ENCODE measurements around the gene OR52B4. TPM values are rescaled to one million over a fixed set of nuclear protein-coding genes. Genes with fewer than 3 reads are reported as not detected.

OR52B4 gene
- total and polyA plus RNA-seq, 2 of the 8 experiments (the other 6 are each of a cell fraction or from before 2014, with no cell fraction given): not detected

DNA sequence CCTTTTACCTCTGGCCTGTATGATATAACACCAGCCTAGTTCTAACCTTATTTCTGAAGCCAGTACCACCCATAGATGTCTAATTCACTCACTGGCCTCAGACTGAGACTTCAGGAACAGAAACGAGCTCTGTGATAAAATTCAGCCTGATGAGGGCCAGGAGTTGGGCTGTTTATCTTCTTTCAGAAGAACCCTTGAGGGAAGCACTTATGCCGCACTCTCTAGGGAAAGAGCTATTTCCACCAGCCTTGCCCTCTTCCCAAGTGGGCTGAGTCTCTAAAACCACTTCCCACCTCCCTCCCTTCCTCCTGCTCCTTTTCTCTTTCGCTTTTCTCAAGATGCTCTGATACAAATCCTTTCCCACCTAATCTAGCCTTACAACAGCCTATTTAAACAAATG is 2.0 kb upstream of the OR52B4 start (continued):
- TF ChIP-seq, protein P1, sequence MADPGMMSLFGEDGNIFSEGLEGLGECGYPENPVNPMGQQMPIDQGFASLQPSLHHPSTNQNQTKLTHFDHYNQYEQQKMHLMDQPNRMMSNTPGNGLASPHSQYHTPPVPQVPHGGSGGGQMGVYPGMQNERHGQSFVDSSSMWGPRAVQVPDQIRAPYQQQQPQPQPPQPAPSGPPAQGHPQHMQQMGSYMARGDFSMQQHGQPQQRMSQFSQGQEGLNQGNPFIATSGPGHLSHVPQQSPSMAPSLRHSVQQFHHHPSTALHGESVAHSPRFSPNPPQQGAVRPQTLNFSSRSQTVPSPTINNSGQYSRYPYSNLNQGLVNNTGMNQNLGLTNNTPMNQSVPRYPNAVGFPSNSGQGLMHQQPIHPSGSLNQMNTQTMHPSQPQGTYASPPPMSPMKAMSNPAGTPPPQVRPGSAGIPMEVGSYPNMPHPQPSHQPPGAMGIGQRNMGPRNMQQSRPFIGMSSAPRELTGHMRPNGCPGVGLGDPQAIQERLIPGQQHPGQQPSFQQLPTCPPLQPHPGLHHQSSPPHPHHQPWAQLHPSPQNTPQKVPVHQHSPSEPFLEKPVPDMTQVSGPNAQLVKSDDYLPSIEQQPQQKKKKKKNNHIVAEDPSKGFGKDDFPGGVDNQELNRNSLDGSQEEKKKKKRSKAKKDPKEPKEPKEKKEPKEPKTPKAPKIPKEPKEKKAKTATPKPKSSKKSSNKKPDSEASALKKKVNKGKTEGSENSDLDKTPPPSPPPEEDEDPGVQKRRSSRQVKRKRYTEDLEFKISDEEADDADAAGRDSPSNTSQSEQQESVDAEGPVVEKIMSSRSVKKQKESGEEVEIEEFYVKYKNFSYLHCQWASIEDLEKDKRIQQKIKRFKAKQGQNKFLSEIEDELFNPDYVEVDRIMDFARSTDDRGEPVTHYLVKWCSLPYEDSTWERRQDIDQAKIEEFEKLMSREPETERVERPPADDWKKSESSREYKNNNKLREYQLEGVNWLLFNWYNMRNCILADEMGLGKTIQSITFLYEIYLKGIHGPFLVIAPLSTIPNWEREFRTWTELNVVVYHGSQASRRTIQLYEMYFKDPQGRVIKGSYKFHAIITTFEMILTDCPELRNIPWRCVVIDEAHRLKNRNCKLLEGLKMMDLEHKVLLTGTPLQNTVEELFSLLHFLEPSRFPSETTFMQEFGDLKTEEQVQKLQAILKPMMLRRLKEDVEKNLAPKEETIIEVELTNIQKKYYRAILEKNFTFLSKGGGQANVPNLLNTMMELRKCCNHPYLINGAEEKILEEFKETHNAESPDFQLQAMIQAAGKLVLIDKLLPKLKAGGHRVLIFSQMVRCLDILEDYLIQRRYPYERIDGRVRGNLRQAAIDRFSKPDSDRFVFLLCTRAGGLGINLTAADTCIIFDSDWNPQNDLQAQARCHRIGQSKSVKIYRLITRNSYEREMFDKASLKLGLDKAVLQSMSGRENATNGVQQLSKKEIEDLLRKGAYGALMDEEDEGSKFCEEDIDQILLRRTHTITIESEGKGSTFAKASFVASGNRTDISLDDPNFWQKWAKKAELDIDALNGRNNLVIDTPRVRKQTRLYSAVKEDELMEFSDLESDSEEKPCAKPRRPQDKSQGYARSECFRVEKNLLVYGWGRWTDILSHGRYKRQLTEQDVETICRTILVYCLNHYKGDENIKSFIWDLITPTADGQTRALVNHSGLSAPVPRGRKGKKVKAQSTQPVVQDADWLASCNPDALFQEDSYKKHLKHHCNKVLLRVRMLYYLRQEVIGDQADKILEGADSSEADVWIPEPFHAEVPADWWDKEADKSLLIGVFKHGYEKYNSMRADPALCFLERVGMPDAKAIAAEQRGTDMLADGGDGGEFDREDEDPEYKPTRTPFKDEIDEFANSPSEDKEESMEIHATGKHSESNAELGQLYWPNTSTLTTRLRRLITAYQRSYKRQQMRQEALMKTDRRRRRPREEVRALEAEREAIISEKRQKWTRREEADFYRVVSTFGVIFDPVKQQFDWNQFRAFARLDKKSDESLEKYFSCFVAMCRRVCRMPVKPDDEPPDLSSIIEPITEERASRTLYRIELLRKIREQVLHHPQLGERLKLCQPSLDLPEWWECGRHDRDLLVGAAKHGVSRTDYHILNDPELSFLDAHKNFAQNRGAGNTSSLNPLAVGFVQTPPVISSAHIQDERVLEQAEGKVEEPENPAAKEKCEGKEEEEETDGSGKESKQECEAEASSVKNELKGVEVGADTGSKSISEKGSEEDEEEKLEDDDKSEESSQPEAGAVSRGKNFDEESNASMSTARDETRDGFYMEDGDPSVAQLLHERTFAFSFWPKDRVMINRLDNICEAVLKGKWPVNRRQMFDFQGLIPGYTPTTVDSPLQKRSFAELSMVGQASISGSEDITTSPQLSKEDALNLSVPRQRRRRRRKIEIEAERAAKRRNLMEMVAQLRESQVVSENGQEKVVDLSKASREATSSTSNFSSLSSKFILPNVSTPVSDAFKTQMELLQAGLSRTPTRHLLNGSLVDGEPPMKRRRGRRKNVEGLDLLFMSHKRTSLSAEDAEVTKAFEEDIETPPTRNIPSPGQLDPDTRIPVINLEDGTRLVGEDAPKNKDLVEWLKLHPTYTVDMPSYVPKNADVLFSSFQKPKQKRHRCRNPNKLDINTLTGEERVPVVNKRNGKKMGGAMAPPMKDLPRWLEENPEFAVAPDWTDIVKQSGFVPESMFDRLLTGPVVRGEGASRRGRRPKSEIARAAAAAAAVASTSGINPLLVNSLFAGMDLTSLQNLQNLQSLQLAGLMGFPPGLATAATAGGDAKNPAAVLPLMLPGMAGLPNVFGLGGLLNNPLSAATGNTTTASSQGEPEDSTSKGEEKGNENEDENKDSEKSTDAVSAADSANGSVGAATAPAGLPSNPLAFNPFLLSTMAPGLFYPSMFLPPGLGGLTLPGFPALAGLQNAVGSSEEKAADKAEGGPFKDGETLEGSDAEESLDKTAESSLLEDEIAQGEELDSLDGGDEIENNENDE (IDR thresholded peaks at IDR 0.05; ENCODE audit: insufficient replicate concordance, low read length): no peak
- TF ChIP-seq EP300 (IDR thresholded peaks at IDR 0.05; ENCODE audit: borderline replicate concordance in 1 of 2, low read depth in 2 of 2, low read length in 2 of 2): no peak
- no peak for TF ChIP-seq EZH2 (IDR thresholded peaks at IDR 0.05; ENCODE audit: low read depth, low read length, severe bottlenecking)
- no peak for TF ChIP-seq RBBP5 (IDR thresholded peaks at IDR 0.05; ENCODE audit: borderline replicate concordance, low read depth, low read length)
- TF ChIP-seq KDM1A (IDR thresholded peaks at IDR 0.05; ENCODE audit: borderline replicate concordance, low read length): no peak
- no peak for TF ChIP-seq MAFK (IDR thresholded peaks at IDR 0.05; ENCODE audit: low read depth, low read length)
- no peak for TF ChIP-seq CREB1 (IDR thresholded peaks at IDR 0.05)
- TF ChIP-seq, protein P2, sequence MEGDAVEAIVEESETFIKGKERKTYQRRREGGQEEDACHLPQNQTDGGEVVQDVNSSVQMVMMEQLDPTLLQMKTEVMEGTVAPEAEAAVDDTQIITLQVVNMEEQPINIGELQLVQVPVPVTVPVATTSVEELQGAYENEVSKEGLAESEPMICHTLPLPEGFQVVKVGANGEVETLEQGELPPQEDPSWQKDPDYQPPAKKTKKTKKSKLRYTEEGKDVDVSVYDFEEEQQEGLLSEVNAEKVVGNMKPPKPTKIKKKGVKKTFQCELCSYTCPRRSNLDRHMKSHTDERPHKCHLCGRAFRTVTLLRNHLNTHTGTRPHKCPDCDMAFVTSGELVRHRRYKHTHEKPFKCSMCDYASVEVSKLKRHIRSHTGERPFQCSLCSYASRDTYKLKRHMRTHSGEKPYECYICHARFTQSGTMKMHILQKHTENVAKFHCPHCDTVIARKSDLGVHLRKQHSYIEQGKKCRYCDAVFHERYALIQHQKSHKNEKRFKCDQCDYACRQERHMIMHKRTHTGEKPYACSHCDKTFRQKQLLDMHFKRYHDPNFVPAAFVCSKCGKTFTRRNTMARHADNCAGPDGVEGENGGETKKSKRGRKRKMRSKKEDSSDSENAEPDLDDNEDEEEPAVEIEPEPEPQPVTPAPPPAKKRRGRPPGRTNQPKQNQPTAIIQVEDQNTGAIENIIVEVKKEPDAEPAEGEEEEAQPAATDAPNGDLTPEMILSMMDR (IDR thresholded peaks at IDR 0.05; ENCODE audit: control extremely low read depth in 1 of 3, insufficient read depth in 1 of 3, low read depth in 1 of 3, low read length in 3 of 3): no peak
- TF ChIP-seq SP4 (IDR thresholded peaks at IDR 0.05; ENCODE audit: low read length): no peak

All from H1 (cell line).